HEK293 (cell line): ENCODE results near the gene CLMN.

Experiments used
- CTCF ChIA-PET: fragments of 350-600 bp; formaldehyde crosslinking; extraction: SDS; loops from one replicate; lab custom pipeline; 2021; ENCODE audit warnings: antibody characterized with exemption; lab: Yijun Ruan, JAX
- POLR2A ChIA-PET: fragments of 300-600 bp; formaldehyde crosslinking; extraction: SDS; loops from one replicate; lab custom pipeline; 2020; ENCODE audit warnings: antibody characterized with exemption, inconsistent platforms; lab: Yijun Ruan, JAX
- H3K27ac ChIP-seq: fragments of 200-500 bp; sonication (Bioruptor generic); 2 replicates; pipeline ENCODE4 v1.5.1; 2014; ENCODE audit warnings: low read depth, low read length, control low read depth, inconsistent platforms; ENCODE audit errors: extremely low read depth
- H3K36me3 ChIP-seq, 2 experiments: fragments of 200-500 bp in 1 of 2; sonication (Bioruptor generic) in 1 of 2; 1 replicate in 1 of 2; 2 replicates in 1 of 2; pipeline ENCODE4 v1.5.1; 2014 to 2017; ENCODE audit warnings: inconsistent platforms in 2 of 2, low read length in 2 of 2; ENCODE audit not compliant: control insufficient read depth in 2 of 2, insufficient read depth in 1 of 2
- H3K4me1 ChIP-seq: fragments of 200-500 bp; sonication (Bioruptor generic); 2 replicates; pipeline ENCODE4 v1.5.1; 2014; ENCODE audit warnings: mild to moderate bottlenecking, low read length, inconsistent platforms; ENCODE audit not compliant: control insufficient read depth, insufficient read depth
- H3K4me3 ChIP-seq: 2 replicates; pipeline ENCODE4 v1.5.1; 2011; ENCODE audit warnings: low read depth, mild to moderate bottlenecking, control low read depth, low read length, moderate library complexity
- H3K9me3 ChIP-seq: fragments of 200-500 bp; sonication (Bioruptor generic); 2 replicates; pipeline ENCODE4 v1.5.1; 2014; ENCODE audit warnings: low read depth, low read length, inconsistent platforms; ENCODE audit not compliant: control insufficient read depth, insufficient read depth
- CTCF ChIP-seq: fragments of 450-650 bp; formaldehyde crosslinking; IDR thresholded peaks from 2 replicates; pipeline ENCODE4 v1.5.1; 2016; ENCODE audit warnings: missing biosample characterization, missing genetic modification characterization
- EGR2 ChIP-seq: fragments of 450-650 bp; formaldehyde crosslinking; IDR thresholded peaks from 2 replicates; pipeline ENCODE4 v1.5.1; 2016; ENCODE audit warnings: low read depth, missing biosample characterization, missing genetic modification characterization
- GLI2 ChIP-seq: fragments of 450-650 bp; formaldehyde crosslinking; IDR thresholded peaks from 2 replicates; pipeline ENCODE4; 2017; ENCODE audit warnings: missing biosample characterization, missing genetic modification characterization, low read depth, borderline replicate concordance
- KLF17 ChIP-seq: fragments of 450-650 bp; formaldehyde crosslinking; IDR thresholded peaks from 2 replicates; pipeline ENCODE4 v1.5.1; 2016; ENCODE audit warnings: missing biosample characterization, missing genetic modification characterization
- PRDM1 ChIP-seq: fragments of 450-650 bp; formaldehyde crosslinking; IDR thresholded peaks from 2 replicates; pipeline ENCODE4; 2016; ENCODE audit warnings: missing biosample characterization, missing genetic modification characterization
- SCRT1 ChIP-seq: fragments of 450-650 bp; formaldehyde crosslinking; IDR thresholded peaks from 2 replicates; pipeline ENCODE4 v1.5.1; 2016; ENCODE audit warnings: missing biosample characterization, missing genetic modification characterization, borderline replicate concordance
- SCRT2 ChIP-seq: fragments of 450-650 bp; formaldehyde crosslinking; IDR thresholded peaks from 2 replicates; pipeline ENCODE4 v1.5.1; 2016; ENCODE audit warnings: missing biosample characterization, missing genetic modification characterization
- TSHZ1 ChIP-seq: fragments of 450-650 bp; formaldehyde crosslinking; IDR thresholded peaks from 2 replicates; pipeline ENCODE4 v1.5.1; 2016; ENCODE audit warnings: missing biosample characterization, missing genetic modification characterization, borderline replicate concordance
- ZBTB6 ChIP-seq: fragments of 450-650 bp; formaldehyde crosslinking; IDR thresholded peaks from 2 replicates; pipeline ENCODE4 v1.5.1; 2017; ENCODE audit warnings: missing biosample characterization, missing genetic modification characterization
- ZFP37 ChIP-seq: fragments of 450-650 bp; formaldehyde crosslinking; IDR thresholded peaks from 2 replicates; pipeline ENCODE4 v1.5.1; 2016; ENCODE audit warnings: missing biosample characterization, missing genetic modification characterization
- ZNF157 ChIP-seq: fragments of 450-650 bp; formaldehyde crosslinking; IDR thresholded peaks from 2 replicates; pipeline ENCODE4 v1.5.1; 2016; ENCODE audit warnings: missing biosample characterization, missing genetic modification characterization
- ZNF169 ChIP-seq: fragments of 450-650 bp; formaldehyde crosslinking; IDR thresholded peaks from 2 replicates; pipeline ENCODE4 v1.5.1; 2016; ENCODE audit warnings: missing biosample characterization, missing genetic modification characterization
- ZNF174 ChIP-seq: fragments of 450-650 bp; formaldehyde crosslinking; IDR thresholded peaks from 2 replicates; pipeline ENCODE4 v1.5.0; 2017; ENCODE audit warnings: missing biosample characterization, mild to moderate bottlenecking, missing genetic modification characterization
- ZNF2 ChIP-seq: fragments of 450-650 bp; formaldehyde crosslinking; IDR thresholded peaks from 2 replicates; pipeline ENCODE4 v1.5.1; 2016; ENCODE audit warnings: missing biosample characterization, missing genetic modification characterization
- ZNF223 ChIP-seq: fragments of 450-650 bp; formaldehyde crosslinking; IDR thresholded peaks from 2 replicates; pipeline ENCODE4 v1.5.1; 2016; ENCODE audit warnings: missing biosample characterization, missing genetic modification characterization
- ZNF248 ChIP-seq: fragments of 450-650 bp; formaldehyde crosslinking; IDR thresholded peaks from 2 replicates; pipeline ENCODE4 v1.5.1; 2017; ENCODE audit warnings: missing biosample characterization, missing genetic modification characterization
- ZNF501 ChIP-seq: fragments of 450-650 bp; formaldehyde crosslinking; IDR thresholded peaks from 2 replicates; pipeline ENCODE4 v1.5.1; 2016; ENCODE audit warnings: missing biosample characterization, missing genetic modification characterization
- ZNF571 ChIP-seq: fragments of 450-650 bp; formaldehyde crosslinking; IDR thresholded peaks from 2 replicates; pipeline ENCODE4 v1.5.0; 2017; ENCODE audit warnings: missing biosample characterization, missing genetic modification characterization
- ZNF580 ChIP-seq: fragments of 450-650 bp; formaldehyde crosslinking; IDR thresholded peaks from 2 replicates; pipeline ENCODE4 v1.5.1; 2016; ENCODE audit warnings: missing biosample characterization, missing genetic modification characterization
- ZNF654 ChIP-seq: fragments of 450-650 bp; formaldehyde crosslinking; IDR thresholded peaks from 2 replicates; pipeline ENCODE4 v1.5.1; 2016; ENCODE audit warnings: low read depth, missing biosample characterization, missing genetic modification characterization
- ZNF658 ChIP-seq: fragments of 450-650 bp; formaldehyde crosslinking; IDR thresholded peaks from 2 replicates; pipeline ENCODE4; 2016; ENCODE audit warnings: missing biosample characterization, missing genetic modification characterization
- ZNF664 ChIP-seq: fragments of 450-650 bp; formaldehyde crosslinking; IDR thresholded peaks from 2 replicates; pipeline ENCODE4 v1.5.1; 2016; ENCODE audit warnings: missing biosample characterization, missing genetic modification characterization
- ZNF777 ChIP-seq: fragments of 450-650 bp; formaldehyde crosslinking; IDR thresholded peaks from 2 replicates; pipeline ENCODE4 v1.5.1; 2017; ENCODE audit warnings: missing biosample characterization, missing genetic modification characterization, borderline replicate concordance
- ZNF837 ChIP-seq: fragments of 450-650 bp; formaldehyde crosslinking; IDR thresholded peaks from 2 replicates; pipeline ENCODE4 v1.5.1; 2016; ENCODE audit warnings: missing biosample characterization, missing genetic modification characterization

Gene CLMN

GRCh38 chr14:95361373-95362137, 41.8 kb upstream of the CLMN start:
- Histone ChIP-seq H3K36me3 (no peaks in the 10 kb centered on the region), H3K4me1 (peaks cover 4% of the 10 kb centered on the region; the same call in 1 of the 2 replicates), H3K4me3 (no peak overlapping the region), H3K9me3 (no peaks in the 10 kb centered on the region), H3K27ac (no peak overlapping the region)
- ChIA-PET POLR2A (interaction anchor here (0.6 kb wide), 2 partner anchors 243 to 557 kb away, joined by 4 to 15 read pairs; no protein-coding TSS in a partner anchor), CTCF (interaction anchor here (0.5 to 2.6 kb wide), 14 partner anchors 11 to 612 kb away, joined by 3 to 18 read pairs (median 3); no protein-coding TSS in a partner anchor)
- TF ChIP-seq ZNF664 (tag by site-specific recombination) (0 out of 2 replicates have a peak, but pooled peaks have one; percentile 34), ZNF571 (no peak), ZNF169 (tag by site-specific recombination) (no peak), ZNF223 (tag by site-specific recombination) (no peak), ZNF654 (peak; percentile 44), KLF17 (tag by site-specific recombination) (no peak), CTCF (peak; percentile 47; the same call in 1 of the 2 replicates), SCRT2 (tag by site-specific recombination) (no peak), ZNF580 (tag by site-specific recombination) (0 out of 2 replicates have a peak, but pooled peaks have one; percentile 59), ZBTB6 (tag by site-specific recombination) (peak; percentile 51; the same call in 1 of the 2 replicates)

GRCh38 chr14:95360828-95361227, 41.1 kb upstream of the CLMN start:
- Histone ChIP-seq H3K4me1 (peaks cover 4% of the 10 kb centered on the region; the same call in 1 of the 2 replicates), H3K9me3 (no peaks in the 10 kb centered on the region), H3K4me3 (no peak overlapping the region), H3K36me3 (no peaks in the 10 kb centered on the region), H3K27ac (no peak overlapping the region)
- ChIA-PET CTCF (interaction anchor here (0.9 to 2.6 kb wide), 7 partner anchors 10 to 257 kb away, joined by 3 to 18 read pairs (median 4); no protein-coding TSS in a partner anchor), POLR2A (no interaction called here)
- TF ChIP-seq ZNF777 (tag by site-specific recombination) (no peak), ZNF157 (tag by site-specific recombination) (no peak), ZNF174 (tag by site-specific recombination) (no peak), ZNF248 (tag by site-specific recombination) (no peak), ZNF2 (tag by site-specific recombination) (no peak), ZNF654 (no peak), ZNF837 (tag by site-specific recombination) (no peak), KLF17 (tag by site-specific recombination) (no peak), SCRT1 (tag by site-specific recombination) (no peak), GLI2 (no peak), EGR2 (tag by site-specific recombination) (no peak), ZFP37 (no peak), ZNF658 (tag by site-specific recombination) (no peak), PRDM1 (tag by site-specific recombination) (no peak), ZNF501 (tag by site-specific recombination) (no peak), TSHZ1 (tag by site-specific recombination) (no peak)
- TF ChIP-seq, all 188 proteins: peak for 0
